T-helper 2 cell treated with Interferon-gamma antibody and Interleukin-4, amounts not matched to agents 100 ng/mL and 5 ng/mL, for 36 hours (primary cell): ENCODE data around the gene KLHL1. TPM values are rescaled to one million over a fixed set of nuclear protein-coding genes. Genes with fewer than 3 reads are reported as not detected.

Experiments used
- intact Hi-C: fragments of 100-400 bp; cut with micrococcal nuclease; formaldehyde crosslinking; loops from one replicate; pipeline ENCODE4 v1.15.1; 2023
- total RNA-seq: library from RNA; stranded (reverse); gene quantifications from 2 replicates; pipeline ENCODE4 v1.2.3, GENCODE V29; 2022

The KLHL1 gene
- total RNA-seq, 1 donor from 2014 or later = not detected

DNA sequence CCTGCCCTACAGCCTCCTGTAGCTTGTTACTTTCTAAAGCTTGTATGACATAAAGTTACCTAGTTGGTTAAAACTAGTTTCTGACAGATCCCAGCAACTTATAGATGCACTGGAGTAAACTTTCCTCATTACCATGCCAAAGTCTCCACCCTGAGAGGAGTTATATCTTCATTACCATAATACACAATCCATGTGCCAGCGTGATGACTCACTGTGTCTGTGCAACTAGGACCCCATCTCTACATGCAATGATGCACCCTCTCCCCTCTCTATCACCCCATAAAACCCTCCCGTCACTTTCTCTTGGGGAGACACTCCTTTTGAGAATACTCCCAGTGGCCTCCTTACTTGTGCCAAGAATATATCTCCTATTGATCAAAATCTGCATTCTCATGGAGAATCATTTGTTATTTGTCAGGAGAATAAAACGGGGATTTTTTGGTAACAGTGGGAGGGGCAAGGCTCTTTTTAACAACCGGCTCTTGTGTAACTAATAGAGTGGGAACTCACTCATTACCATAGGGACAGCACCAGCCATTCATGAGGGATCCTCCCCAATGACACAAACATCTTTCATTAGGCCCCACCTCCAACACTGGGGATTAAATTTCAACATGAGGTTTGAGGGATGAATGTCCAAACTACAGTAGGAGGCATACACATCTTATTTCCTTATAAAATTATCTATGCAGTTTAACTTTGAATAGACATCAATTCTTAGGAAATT, 235.8 kb downstream of the KLHL1 start:
- intact Hi-C loops = no loop called here

DNA sequence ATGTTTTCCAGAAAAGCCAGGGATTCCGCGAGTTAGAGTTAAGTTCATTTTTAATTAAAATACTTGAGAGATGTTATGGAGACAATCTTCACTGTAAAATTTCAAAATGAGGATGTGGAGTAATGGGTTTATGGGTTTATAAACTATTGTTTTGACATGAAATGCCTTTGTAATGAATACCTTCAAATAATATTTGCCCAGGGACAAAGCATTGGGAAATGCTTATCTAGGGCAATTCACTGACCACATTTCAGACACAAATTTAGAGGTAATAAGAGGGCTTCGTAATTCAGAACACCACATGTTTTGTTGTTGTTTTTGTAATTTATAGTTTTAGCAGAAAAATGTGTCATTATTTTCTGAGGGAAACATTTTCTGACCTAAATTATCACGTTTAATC, 241.7 kb downstream of the KLHL1 start:
- intact Hi-C loops = no loop called here

GRCh38 chr13:69857183-69857821, 250.9 kb downstream of the KLHL1 start:
- intact Hi-C loops = loop anchor here (1.0 to 2.0 kb wide), 2 partner anchors 320 to 711 kb away; no protein-coding TSS in a partner anchor

GRCh38 chr13:69856331-69856730, 251.9 kb downstream of the KLHL1 start:
- intact Hi-C loops = loop anchor here (2.0 kb wide), 1 partner anchor 712 kb away; no protein-coding TSS in a partner anchor

GRCh38 chr13:69828527-69828926, 279.7 kb downstream of the KLHL1 start:
- intact Hi-C loops = no loop called here

DNA sequence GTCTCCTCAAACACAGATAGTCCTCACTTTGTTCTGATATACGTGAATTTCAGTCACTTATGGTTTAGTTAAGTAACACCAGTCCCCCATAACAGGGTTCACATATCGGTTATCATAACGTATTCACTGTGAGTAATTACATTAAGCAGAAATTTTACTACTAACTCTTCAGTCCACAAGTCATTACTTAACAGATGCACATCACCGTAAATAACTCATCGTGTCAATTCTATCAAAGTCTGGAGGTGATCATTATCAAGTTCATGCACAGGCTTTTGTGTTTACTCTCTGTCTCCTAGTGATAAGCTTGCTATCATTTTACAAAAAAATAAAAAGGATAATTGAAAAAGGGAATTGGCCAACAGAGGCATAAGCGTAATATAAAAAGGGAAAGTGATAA, 288.1 kb downstream of the KLHL1 start:
- intact Hi-C loops = no loop called here

DNA sequence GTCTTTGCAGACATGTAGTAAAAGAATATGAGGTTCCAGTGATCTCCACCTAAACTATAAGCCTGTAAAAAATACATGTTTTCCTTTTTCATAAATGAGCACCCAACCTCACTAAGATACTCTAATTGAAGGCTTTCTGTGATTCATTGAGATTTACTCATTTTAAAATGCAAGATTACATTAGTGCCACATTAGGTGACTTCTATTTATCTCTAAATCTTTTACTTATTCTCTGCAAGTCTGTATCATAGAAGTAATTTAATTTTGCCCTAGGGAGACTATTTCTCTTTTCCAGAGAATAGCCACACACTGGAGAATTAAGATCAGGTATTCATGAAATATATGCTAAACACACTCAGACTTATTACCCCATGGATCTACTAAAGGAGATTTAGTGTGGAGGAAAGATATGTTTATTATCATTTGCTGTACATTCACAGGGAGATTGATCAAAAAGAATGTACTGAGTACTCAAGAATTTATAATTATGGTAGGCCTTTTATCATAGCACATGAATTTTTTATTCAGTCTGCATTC, 290.9 kb downstream of the KLHL1 start:
- intact Hi-C loops = no loop called here

DNA sequence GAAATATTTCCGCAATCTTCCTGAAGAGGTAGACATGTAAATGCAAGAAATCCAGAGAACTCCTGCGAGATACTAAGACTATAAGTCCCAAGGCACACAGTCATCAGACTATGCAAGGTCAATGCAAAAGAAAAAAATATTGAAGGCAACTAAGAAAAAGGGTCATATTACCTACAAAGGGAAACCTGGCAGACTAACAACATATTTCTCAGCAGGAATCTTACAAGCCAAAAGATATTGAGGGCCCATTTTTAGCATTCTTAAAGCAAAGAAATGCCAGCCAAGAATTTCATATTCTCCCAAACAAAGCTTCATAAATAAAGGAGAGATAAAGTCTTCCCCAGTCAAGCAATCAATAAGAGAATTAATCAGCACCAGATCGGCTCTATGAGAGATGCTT, 299.1 kb downstream of the KLHL1 start:
- intact Hi-C loops = no loop called here

- intact Hi-C loops = no loop called here
Observed at GRCh38 chr13:69796256-69796655, 312.0 kb downstream of the KLHL1 start.

DNA sequence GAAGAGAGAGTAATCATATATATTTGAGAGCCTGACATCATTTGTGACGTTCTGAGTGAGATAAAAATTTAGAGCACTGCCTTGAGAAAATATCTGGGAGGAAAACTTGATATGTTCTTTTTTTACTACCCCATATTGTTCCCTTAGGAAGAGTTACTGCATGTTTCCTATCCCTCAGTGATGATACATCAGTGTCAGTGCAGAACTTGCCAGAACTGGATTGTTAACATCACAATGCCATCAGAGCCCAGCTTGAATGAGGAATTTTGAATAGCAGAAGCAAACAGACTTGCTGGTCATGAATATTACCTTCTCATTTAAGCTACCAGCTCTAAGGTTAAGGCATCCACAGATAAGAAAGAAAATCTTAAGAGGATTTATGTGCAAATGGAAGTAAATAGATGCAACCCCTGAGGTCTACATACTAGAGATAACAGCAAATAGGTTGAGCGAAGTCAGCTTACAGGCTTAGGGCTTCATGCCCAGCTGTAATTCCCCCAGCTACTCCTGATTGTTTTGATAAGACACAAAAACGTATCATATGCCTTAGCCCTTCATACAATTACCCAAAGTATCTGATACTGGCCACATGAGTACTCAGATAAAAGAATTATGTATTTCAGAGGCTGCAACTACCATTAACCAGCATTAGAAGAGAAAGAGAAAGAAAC, 314.3 kb downstream of the KLHL1 start:
- intact Hi-C loops = no loop called here

GRCh38 chr13:69776937-69777336, 331.3 kb downstream of the KLHL1 start:
- intact Hi-C loops = no loop called here

DNA sequence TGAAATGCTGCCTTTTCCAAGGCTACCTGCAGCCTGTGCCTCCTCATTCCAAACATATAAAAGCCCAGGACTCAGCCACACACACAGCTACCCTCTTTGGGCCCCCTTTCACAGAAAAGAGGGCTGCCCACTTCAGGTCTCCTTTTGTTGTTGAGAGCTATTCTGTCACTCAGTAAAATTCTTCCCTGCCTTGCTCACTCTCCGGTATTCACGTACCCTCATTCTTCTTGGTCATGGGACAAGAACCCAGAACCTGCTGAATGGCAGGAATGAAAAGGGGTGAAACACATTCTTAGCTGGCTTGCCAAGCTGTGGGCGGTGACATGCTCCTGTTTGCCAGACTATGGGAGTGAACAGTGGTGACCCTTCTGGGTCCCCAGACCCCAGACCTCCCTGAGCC, 338.6 kb downstream of the KLHL1 start:
- intact Hi-C loops = no loop called here

- intact Hi-C loops = no loop called here
Observed at GRCh38 chr13:69761581-69761980, 346.7 kb downstream of the KLHL1 start.

DNA sequence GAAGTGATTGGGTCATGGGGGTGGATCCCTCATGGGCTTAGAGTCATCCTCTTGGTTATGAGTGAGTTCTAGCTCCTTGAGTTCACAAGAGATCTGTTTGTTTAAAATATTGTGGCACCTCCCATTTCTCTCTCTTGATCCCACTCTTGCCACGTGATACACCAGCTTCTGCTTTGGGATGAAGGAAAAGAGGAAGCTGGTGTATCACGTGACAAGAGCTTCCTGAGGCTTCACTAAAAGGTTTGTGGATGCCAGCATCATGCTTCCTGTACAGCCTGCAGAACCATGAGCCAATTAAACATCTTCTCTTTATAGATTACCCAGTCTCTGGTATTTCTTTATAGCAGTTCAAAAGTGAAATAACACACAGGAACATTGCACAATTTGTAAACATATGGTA, 353.2 kb downstream of the KLHL1 start:
- intact Hi-C loops = no loop called here

DNA sequence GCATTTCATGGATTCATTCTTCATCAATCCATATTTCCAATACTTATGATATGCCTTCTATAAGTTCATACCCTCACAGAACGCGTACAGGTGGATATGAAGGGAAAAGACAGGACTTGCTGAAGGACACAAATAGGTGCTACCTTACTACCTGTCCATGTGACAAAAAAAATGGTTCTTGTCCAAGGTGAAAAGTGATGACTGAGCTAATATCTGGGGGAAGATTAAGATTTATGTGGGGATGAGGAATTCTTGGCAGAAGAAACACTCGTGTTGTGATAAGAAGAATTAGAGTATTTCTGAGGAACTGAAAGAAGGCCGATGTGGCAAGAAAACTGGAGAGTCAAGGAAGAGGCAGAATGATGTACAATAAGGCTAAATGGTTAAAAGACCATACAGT, 357.0 kb downstream of the KLHL1 start:
- intact Hi-C loops = no loop called here

DNA sequence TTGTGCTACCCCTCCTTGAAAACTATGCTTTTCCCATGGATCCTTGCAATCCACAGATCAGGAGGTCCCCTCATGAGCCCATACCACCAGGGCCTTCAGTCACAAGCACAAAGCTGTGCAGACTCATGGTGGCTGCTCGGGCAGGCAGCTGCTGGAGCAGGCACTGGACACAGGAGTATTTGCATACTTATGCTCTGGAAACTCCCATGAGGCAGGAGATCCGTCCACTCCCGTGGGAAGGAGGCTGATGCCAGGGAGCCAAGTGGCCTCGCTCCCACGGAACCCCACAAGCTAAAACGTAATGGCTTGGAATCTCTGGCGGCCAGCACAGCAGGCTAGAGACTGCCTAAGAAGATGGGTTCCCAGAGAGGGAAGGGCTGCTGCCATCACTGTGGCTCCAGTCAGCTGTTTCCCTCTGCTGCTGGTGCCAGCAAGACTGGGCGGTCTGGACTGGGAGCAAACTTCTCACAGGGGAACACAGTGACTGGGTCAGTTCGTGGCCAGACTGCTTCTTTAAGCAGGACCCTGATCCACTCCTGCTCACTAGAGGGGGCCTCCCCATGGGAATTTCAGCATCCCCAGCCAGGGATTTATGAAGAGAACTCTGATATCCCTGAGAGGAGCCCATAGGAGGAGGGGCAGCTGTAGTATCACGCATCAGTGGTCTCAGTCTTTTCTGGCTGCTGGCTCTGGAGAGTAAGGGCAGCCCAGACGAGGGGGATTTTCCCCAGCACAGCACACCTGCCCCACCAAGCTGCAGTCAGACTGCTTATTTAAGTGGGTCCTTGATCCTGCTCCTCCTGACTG, 370.9 kb downstream of the KLHL1 start:
- intact Hi-C loops = no loop called here

GRCh38 chr13:69721631-69722030, 386.6 kb downstream of the KLHL1 start:
- intact Hi-C loops = no loop called here

DNA sequence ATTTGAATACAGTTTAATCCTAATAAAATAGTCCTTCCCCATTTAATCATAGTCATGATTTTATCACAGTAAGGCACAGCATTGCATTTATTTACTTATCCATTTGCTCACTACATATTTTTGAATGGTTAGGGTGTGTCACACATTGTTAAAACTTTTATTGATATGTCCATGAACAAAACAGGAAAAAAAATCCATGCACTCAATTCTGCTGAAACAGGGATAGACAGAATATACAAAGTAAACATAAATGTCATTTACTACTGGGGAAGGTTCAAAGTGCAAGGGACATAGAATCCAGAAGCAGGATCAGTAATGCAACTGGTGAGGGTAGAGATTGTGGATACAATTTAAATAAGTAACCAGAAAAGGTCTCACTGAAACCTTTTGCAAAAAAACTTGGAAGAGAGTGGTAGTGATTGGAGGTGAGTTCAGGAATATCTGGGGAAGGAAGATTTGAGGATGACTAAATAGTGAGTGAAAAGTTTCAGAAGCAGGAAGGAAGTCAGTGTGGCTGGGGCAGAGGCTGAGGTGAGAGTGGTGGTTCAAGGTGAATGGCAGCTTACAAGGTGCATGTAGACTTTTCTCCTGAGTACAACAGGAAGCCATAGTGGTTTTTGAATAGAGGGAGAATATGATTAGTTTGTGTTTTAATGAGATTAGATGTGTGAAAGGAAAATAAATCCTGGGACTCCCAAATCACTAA, 387.8 kb downstream of the KLHL1 start:
- intact Hi-C loops = no loop called here

GRCh38 chr13:69706807-69707206, 401.4 kb downstream of the KLHL1 start:
- intact Hi-C loops = no loop called here

GRCh38 chr13:69704311-69704710, 403.9 kb downstream of the KLHL1 start:
- intact Hi-C loops = no loop called here

- intact Hi-C loops = no loop called here
Observed at GRCh38 chr13:69690999-69691398, 417.3 kb downstream of the KLHL1 start.
